GM06990 (cell line): ENCODE results near the gene PSORS1C2.

Source experiments
- DNase-seq: peaks from one replicate; pipeline ENCODE4 v3.0.0-alpha.2; 2011; ENCODE audit not compliant: insufficient read length; ENCODE audit errors: extremely low read depth
- H3K27me3 ChIP-seq: replicated peaks from 2 replicates; pipeline ENCODE4 v1.6.0; 2011; ENCODE audit warnings: low read length; ENCODE audit not compliant: control insufficient read depth, insufficient read depth
- H3K36me3 ChIP-seq: 2 replicates; pipeline ENCODE4 v1.5.1; 2011; ENCODE audit warnings: low read length; ENCODE audit not compliant: control insufficient read depth, insufficient read depth
- H3K4me3 ChIP-seq: replicated peaks from 2 replicates; pipeline ENCODE4 v1.5.1; 2011; ENCODE audit warnings: low read depth, mild to moderate bottlenecking, control low read depth, low read length
- CTCF ChIP-seq: IDR thresholded peaks from 2 replicates; pipeline ENCODE4 v1.5.1; 2011; ENCODE audit warnings: low read length, control low read depth, mild to moderate bottlenecking, inconsistent platforms; ENCODE audit not compliant: insufficient read depth, poor library complexity, severe bottlenecking

PSORS1C2 gene

GRCh38 chr6:31145386-31145785 is 6.5 kb upstream of the PSORS1C2 start:
- no peak for TF ChIP-seq CTCF
- H3K27me3 ChIP-seq, result no peaks in the 10 kb centered on the region
- H3K4me3 ChIP-seq, result no peak overlapping the region
- no peak for DNase-seq
- peaks cover 14% of the 10 kb centered on the region for H3K36me3 ChIP-seq

DNA sequence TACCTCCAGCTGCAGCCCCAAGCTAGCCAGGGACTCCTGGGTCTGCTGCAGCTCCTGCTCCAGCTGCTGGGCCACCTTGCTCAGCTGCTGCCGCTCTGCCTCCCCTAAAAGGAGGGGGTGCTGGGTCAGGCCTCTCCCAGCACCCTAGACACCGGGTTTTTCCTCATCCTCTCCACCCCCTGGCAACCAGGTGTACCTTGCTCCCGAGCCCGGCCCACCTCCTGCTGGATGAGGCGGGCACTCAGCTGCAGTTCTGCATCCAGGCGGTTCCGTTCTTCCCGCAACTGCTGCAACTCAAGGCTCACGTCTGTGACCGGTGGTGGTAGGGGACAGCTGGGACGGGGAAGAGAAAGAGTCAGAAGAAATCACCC is 6.1 kb upstream of the PSORS1C2 start:
- H3K36me3 ChIP-seq, result peaks cover 13% of the 10 kb centered on the region
- no peak for DNase-seq
- no peak overlapping the region for H3K4me3 ChIP-seq
- TF ChIP-seq CTCF, result no peak
- H3K27me3 ChIP-seq, result no peaks in the 10 kb centered on the region

DNA sequence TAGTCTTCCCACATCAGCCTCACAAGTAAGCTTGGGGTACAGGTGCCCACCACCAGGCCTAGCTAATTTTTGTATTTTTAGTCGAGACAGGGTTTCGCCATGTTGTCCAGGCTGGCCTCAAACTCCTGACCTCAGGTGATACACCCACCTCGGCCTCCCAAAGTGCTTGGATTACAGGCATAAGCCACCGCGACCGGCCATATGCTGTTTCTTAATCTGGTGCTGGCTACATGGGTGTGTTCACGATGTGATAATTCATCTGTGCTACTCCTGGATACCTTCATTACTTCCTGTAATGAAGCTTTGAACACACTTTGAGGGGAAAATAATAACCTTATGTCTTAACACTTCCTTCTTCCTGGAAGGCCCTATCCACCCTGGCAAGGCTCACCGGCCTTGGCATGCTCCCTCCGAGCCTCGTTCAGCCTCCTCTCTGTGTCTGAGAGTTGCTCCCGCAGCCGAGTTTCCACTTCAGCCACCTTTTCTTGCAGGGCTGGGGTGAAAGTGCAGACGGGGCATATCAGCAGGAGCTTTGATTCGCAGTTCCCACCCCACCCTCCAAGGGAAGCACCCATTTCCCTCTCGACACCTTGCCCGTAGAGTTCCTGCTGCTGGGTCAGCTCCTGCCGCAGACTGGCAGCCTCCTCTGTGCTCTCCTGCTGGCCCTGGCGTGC is 5.6 kb upstream of the PSORS1C2 start:
- Histone ChIP-seq H3K27me3 (no peaks in the 10 kb centered on the region), H3K36me3 (peaks cover 11% of the 10 kb centered on the region), H3K4me3 (no peak overlapping the region)
- DNase-seq, result no peak
- no peak for TF ChIP-seq CTCF

GRCh38 chr6:31143148-31143547 is 4.3 kb upstream of the PSORS1C2 start:
- TF ChIP-seq CTCF, result no peak
- DNase-seq, result no peak
- no peak overlapping the region for H3K4me3 ChIP-seq
- peaks cover 9% of the 10 kb centered on the region for H3K36me3 ChIP-seq
- no peaks in the 10 kb centered on the region for H3K27me3 ChIP-seq

DNA sequence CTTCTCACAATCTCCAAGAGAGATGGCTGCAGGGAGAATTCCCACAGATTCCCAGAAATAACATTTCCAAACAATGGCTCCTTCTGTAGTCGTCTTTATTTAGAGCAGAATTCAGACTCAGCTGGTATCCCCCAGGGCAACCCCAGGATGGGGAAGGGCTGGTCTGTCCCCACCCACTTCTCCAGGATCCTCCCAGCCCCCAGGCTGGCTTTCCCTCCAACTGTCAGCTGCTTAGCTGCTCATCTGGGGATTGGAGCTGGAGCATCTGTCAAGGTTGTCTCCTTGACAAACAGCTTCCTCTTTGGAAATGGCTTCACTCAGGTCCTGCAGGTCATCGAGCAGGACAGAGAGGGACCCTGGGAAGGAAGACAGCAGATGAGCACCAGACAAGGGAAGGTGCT is 3.5 kb upstream of the PSORS1C2 start:
- Histone ChIP-seq H3K4me3 (no peak overlapping the region), H3K27me3 (no peaks in the 10 kb centered on the region), H3K36me3 (peaks cover 8% of the 10 kb centered on the region)
- no peak for DNase-seq
- TF ChIP-seq CTCF, result no peak

- no peak for DNase-seq
- TF ChIP-seq CTCF, result no peak
Observed at GRCh38 chr6:31140643-31141042, 1.8 kb upstream of the PSORS1C2 start.

More at GRCh38 chr6:31140643-31141042, 1.8 kb upstream of the PSORS1C2 start:
- no peaks in the 10 kb centered on the region for H3K27me3 ChIP-seq
- no peak overlapping the region for H3K4me3 ChIP-seq
- H3K36me3 ChIP-seq, result peaks cover 8% of the 10 kb centered on the region
